Astrocyte of the spinal cord (primary cell): Measurements from ENCODE around the gene CTBP1.
A peak's percentile ranks its signal among the peaks of the same experiment; 100 is the strongest.

Experiments
- DNase-seq: peaks from one replicate; pipeline ENCODE4 v3.0.0; 2011; ENCODE audit warnings: low read depth, low spot score
- H3K4me3 ChIP-seq: 2 replicates; pipeline ENCODE4 v1.5.1; 2011; ENCODE audit warnings: low read depth, mild to moderate bottlenecking, low read length, moderate library complexity
- in situ Hi-C: cut with HindIII; loops from 2 replicates; pipeline ENCODE4 v1.10.0; 2017; ENCODE audit warnings: low sequenced_read_pairs
- TF ChIP-seq, protein P1 (sequence below): IDR thresholded peaks from 2 replicates; pipeline ENCODE4 v1.5.1; 2012; ENCODE audit warnings: low read depth, mild to moderate bottlenecking, low read length, inconsistent platforms

Gene CTBP1

DNA sequence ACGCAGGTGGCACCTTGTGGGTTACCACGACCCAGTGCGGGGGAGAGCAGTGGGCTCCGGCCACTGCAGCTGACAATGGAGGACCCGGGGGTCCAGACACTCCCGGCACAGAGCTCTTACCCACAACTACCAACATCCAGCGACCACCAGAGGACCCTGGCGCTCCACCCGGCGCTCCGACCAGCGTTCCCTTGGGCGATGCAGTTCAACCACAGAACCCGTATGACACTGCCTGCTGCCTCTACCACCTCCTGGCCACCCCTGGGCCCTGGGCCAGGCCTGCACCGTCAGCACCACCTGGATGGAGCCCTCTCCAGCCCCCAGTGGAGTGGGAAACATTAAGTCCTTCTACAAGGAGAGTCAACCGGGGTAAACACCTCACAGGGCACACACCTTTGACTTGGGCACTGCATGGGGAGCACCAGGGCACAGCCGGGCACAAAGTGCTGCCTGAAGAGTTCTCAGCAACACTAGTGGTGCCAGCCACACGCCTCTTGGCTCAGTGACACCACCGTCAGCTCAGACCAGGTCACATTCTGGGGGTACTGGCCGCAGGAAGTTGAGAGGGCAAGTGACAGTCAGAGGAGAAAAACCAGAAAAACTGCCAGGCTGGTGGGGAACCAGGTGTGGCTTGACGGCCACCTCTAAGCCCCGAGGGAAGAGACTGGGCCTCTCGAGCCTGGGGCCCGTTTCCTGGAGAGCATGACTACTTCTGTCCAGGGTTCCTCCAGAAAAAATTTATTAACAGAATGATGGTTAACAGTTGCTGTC, 2.6 kb downstream of the CTBP1 start:
- in situ Hi-C loops, result no loop called here
- H3K4me3 ChIP-seq, result peak overlapping the region; percentile 67
- TF ChIP-seq, protein P1, sequence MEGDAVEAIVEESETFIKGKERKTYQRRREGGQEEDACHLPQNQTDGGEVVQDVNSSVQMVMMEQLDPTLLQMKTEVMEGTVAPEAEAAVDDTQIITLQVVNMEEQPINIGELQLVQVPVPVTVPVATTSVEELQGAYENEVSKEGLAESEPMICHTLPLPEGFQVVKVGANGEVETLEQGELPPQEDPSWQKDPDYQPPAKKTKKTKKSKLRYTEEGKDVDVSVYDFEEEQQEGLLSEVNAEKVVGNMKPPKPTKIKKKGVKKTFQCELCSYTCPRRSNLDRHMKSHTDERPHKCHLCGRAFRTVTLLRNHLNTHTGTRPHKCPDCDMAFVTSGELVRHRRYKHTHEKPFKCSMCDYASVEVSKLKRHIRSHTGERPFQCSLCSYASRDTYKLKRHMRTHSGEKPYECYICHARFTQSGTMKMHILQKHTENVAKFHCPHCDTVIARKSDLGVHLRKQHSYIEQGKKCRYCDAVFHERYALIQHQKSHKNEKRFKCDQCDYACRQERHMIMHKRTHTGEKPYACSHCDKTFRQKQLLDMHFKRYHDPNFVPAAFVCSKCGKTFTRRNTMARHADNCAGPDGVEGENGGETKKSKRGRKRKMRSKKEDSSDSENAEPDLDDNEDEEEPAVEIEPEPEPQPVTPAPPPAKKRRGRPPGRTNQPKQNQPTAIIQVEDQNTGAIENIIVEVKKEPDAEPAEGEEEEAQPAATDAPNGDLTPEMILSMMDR, result no peak
- DNase-seq, result no peak

DNA sequence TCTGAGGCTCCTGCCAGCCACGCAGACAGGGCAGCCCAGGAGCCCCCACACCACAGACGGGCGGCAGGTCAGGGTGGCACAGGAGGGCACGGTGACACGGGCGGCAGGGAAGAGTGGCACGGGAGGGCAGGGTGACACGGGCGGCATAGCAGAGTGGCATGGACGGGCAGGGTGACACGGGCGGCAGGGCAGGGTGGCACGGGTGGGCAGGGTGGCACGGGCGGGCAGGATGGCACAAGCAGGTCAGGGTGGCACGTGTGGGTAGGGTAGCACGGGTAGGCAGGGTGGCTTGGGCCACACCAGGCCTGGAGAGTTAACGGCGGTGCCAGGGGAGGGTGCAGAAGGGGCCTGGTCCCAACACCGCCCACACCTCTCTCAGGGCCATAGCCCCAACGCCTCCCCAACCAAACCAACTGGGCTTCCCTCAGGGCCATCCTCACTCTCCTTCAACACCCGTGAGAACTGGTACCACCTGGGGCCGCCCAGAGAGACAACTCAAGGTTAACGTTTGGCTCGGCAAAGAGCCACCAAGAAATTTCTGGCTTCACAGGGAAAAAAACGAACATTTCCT, 3.4 kb downstream of the CTBP1 start:
- no peak overlapping the region for H3K4me3 ChIP-seq
- in situ Hi-C loops, result no loop called here
- TF ChIP-seq, protein P1, result no peak
- DNase-seq, result no peak

DNA sequence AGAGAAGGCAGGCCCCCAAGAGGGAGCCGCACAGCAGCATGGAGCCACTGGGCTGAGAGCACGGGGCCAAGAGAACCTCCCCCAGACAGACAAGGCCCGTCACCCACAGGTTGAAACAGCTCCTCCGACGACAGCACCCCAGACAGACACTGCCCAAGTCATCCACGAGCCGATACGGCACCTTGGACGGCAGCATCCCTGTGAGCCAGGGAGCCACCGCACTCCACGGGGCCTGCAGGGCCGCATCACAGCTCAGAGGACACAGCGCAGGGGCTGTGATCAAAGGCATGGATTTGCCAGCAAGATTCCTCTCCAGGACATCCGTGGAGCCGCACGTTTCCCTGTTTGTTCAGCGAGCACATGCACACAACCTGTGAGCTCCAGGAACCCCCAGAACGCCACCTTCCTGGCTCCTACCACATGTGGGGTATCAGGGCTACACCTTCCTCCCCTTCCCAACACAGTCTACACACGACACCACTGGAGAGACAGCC, 3.9 kb downstream of the CTBP1 start:
- TF ChIP-seq, protein P1, result no peak
- in situ Hi-C loops, result no loop called here
- H3K4me3 ChIP-seq, result no peak overlapping the region
- no peak for DNase-seq

DNA sequence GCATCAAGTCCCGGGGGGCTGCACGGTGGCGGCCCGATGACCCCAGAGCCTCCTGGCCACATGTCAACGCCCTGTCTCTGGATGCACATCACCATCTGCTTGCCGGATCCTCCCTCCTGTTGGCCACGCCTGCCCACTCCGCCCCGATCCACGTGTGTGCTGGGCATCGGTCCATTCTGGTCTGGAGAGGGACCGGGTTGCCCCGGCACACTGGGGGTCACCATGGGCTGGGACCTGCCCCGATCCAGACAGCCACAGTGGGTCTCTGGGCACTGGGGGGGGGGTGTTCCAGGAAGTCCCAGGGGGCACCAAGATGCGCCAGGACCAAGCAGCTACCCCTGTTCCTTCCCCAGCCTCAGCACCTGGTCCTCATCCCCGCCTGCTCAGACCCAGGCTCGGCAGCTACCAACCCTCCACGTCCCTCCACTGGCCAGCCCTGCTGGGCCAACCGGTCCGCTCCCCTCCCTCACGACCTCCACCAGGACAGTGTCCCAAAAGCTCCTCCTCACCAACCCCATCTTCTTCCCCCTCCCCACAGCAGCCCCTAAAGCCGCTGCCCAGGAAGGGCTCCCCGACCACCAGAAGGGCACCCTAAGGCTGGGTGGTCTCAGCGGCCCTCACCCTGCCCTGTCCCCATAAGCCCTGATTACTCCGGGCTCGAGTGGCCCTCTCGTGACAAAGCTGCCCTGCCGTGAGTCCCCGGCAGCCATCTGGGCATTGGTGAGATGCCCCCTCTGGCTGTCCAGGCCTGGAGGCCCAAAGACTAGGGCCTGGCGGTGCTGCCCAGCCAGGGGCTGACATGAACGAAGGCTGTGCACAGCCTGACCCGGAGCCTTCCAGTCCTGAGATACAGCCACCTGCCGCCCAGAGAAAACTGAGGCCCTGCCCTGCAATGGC, 4.6 kb downstream of the CTBP1 start:
- in situ Hi-C loops, result no loop called here
- H3K4me3 ChIP-seq, result no peak overlapping the region
- DNase-seq, result no peak
- TF ChIP-seq, protein P1, result no peak

DNA sequence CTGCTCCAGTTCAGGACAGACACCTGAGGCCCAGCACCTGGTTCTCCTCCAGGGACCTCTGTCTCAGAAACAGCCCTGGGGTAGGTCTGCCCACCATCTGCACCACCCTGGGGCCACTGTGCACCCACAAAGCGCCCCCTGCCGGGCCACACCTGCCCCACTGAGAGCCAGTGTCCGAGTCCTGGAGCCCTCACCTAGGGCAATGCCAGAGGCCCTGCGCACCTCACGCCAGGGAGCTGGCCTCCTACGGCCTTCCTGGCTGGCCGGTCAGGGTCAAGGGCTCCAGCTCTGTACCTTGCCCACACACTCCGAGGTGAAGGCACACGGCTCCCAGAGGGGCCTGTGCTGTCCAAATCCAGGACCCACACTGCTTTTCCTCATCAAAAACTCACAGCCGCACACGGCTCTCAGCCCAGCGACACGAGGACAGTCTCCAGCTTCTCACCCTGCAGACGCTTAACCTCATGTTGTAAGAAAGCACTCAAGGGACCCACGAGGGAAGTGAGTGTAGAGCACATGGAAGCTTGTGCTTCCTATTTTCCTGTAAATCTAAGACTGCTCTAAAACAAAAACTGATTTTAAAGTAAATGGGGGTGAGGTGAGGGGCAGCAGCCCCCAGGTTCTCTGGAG, 5.4 kb downstream of the CTBP1 start:
- no peak overlapping the region for H3K4me3 ChIP-seq
- in situ Hi-C loops, result no loop called here

More for the DNA sequence above, 5.4 kb downstream of the CTBP1 start:
- TF ChIP-seq, protein P1, result no peak
- no peak for DNase-seq
